ENCODE measurements around the gene G6PC2. TPM values are rescaled to one million over a fixed set of nuclear protein-coding genes. Genes with fewer than 3 reads are reported as not detected.

G6PC2 gene
- total RNA-seq, 2 experiments from 2014 or later, result not detected

DNA sequence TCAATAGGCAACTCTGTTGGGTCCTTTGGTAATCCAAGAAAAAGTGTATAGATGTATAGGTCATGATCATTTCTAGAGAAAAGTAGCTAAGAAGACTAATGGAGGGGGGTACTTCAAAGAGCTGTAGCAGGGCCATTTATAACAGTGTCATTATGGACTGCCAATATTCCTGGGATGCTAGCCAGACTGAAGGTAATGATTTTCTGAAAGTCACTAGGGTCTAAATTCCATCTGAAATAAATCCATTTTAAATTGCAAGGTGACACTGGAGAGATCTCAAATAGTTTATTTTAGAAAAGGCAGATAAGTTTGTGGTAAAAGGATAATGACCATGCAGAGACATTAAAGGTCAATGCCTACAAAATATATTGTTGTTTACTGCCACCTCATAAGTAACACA lies 6.4 kb upstream of the G6PC2 start:
- intact Hi-C loops (cut with micrococcal nuclease), result no loop called here
- Mint-ChIP-seq H3K36me3 (ENCODE audit: low read depth) (peaks cover 2% of the 10 kb centered on the region), H3K9me3 (no peaks in the 10 kb centered on the region), H3K27ac (no peak overlapping the region), H3K27me3 (peaks cover 3% of the 10 kb centered on the region), H3K4me1 (ENCODE audit: low read depth) (peaks cover 5% of the 10 kb centered on the region), H3K4me3 (no peak overlapping the region)
- DNase-seq (no peak), ATAC-seq (no peak)
- no peak for TF ChIP-seq CTCF (IDR thresholded peaks at IDR 0.05)
- ChIA-PET POLR2A (interaction anchor here (1.4 kb wide), 1 partner anchor 15 kb away, joined by 3 read pairs; no protein-coding TSS in a partner anchor), CTCF (no interaction called here)

DNA sequence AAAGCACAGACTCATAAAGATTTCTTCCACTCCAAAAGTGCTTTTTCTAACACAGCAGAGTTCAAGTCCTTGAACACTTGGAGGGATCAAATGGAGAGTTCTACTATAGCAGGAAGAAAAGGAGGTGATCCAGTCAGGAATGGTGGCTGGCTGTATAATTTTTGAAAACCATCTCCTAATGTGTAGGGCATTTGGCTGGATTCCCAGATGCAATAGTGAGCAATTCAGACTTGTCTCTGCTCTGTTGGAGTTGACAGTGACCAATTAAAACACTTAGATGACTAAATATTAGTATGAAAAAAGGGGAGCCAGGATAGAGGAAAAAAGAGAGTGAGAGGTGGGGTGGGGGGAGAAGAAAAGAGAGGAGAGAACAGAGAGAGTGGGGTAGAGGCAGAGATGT lies 5.3 kb upstream of the G6PC2 start:
- POLR2A ChIA-PET, result no interaction called here
- Mint-ChIP-seq H3K27ac (no peak overlapping the region), H3K27me3 (peaks cover 3% of the 10 kb centered on the region), H3K36me3 (ENCODE audit: low read depth) (no peaks in the 10 kb centered on the region), H3K4me3 (no peak overlapping the region), H3K4me1 (ENCODE audit: low read depth) (peaks cover 1% of the 10 kb centered on the region), H3K9me3 (no peaks in the 10 kb centered on the region)
- intact Hi-C loops (cut with micrococcal nuclease), result no loop called here
- CTCF ChIA-PET, result no interaction called here
- DNase-seq, result no peak
- TF ChIP-seq CTCF (IDR thresholded peaks at IDR 0.05), result no peak
- no peak for ATAC-seq

- no peak for TF ChIP-seq CTCF (IDR thresholded peaks at IDR 0.05)
- Mint-ChIP-seq H3K4me3 (no peak overlapping the region), H3K36me3 (ENCODE audit: low read depth) (no peaks in the 10 kb centered on the region), H3K9me3 (no peaks in the 10 kb centered on the region), H3K4me1 (ENCODE audit: low read depth) (no peaks in the 10 kb centered on the region), H3K27ac (no peak overlapping the region), H3K27me3 (peaks cover 3% of the 10 kb centered on the region)
- ChIA-PET POLR2A (no interaction called here), CTCF (interaction anchor here (0.8 kb wide), 1 partner anchor 14 kb away, joined by 3 read pairs; no protein-coding TSS in a partner anchor)
- intact Hi-C loops (cut with micrococcal nuclease), result no loop called here
- ATAC-seq, result no peak
- DNase-seq, result no peak
Measured at GRCh38 chr2:168896783-168897182, 4.3 kb upstream of the G6PC2 start.

DNA sequence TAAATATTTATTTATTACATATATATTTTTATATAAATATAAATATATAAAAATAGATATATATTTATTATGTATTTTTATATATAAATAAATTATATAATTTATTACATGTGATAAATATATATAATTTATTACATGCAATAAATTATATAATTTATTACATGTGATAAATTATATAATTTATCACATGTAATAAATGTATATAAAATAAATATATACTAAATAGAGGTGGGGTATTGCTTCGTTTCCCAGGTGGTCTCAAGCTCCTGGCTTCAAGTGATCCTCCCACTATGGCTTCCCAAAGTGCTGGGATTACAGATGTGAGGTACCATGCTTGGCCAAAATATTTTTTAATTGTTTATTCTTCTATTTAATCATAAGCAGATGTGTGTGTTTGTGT lies 3.6 kb upstream of the G6PC2 start:
- no peak for ATAC-seq
- H3K27me3 Mint-ChIP-seq, result peaks cover 1% of the 10 kb centered on the region
- POLR2A ChIA-PET, result no interaction called here
- DNase-seq, result no peak
- no peak overlapping the region for H3K4me3 Mint-ChIP-seq
- H3K4me1 Mint-ChIP-seq (ENCODE audit: low read depth), result no peaks in the 10 kb centered on the region
- no peak overlapping the region for H3K27ac Mint-ChIP-seq
- intact Hi-C loops (cut with micrococcal nuclease), result no loop called here
- H3K36me3 Mint-ChIP-seq (ENCODE audit: low read depth), result no peaks in the 10 kb centered on the region
- CTCF ChIA-PET, result no interaction called here
- no peaks in the 10 kb centered on the region for H3K9me3 Mint-ChIP-seq
- TF ChIP-seq CTCF (IDR thresholded peaks at IDR 0.05), result no peak

DNA sequence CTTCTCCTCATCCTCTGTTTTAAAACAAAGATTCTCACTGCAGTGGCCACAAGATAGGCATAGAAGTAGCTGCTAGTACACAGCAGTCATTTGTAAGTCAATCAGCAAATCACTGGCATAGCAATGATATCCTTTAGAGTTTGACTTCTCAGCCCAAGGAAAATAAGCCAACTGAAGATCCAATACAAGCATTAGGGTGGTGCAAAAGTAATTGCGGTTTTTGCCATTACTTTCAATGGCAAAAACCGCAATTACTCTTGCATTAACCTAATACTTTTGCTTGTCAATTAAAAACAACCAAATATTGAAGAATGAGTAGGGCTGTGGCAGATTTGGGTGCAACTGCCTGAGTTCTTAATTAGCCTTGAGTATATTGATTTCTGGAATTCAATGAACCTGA lies 2.8 kb downstream of the G6PC2 start:
- Mint-ChIP-seq H3K27me3 (peaks cover 13% of the 10 kb centered on the region), H3K9me3 (no peaks in the 10 kb centered on the region), H3K36me3 (ENCODE audit: low read depth) (no peaks in the 10 kb centered on the region), H3K4me3 (no peak overlapping the region), H3K4me1 (ENCODE audit: low read depth) (no peaks in the 10 kb centered on the region), H3K27ac (no peak overlapping the region)
- ChIA-PET CTCF (no interaction called here), POLR2A (no interaction called here)
- ATAC-seq, result no peak
- DNase-seq, result no peak
- no peak for TF ChIP-seq CTCF (IDR thresholded peaks at IDR 0.05)
- intact Hi-C loops (cut with micrococcal nuclease), result no loop called here

All from activated CD8-positive, alpha-beta T cell treated with anti-CD3 and anti-CD28 coated beads for 36 hours (primary cell).